ENCODE results near the gene BICRA.
"Not testable (repeated sequence)": the region's sequence is repeated elsewhere in the genome, so short reads cannot be mapped to it uniquely, and the experiment has no call there.

The BICRA gene

GRCh38 chr19:47631681-47632446, 22.9 kb downstream of the BICRA start:
- DNase-seq: no peak

- no peak for DNase-seq
Observed at GRCh38 chr19:47633517-47633916, 24.6 kb downstream of the BICRA start.

GRCh38 chr19:47633996-47634395, 25.1 kb downstream of the BICRA start:
- DNase-seq: no peak

GRCh38 chr19:47635152-47635754, 26.3 kb downstream of the BICRA start:
- DNase-seq: not testable (repeated sequence)

GRCh38 chr19:47637550-47637949, 28.6 kb downstream of the BICRA start:
- DNase-seq: no peak

- no peak for DNase-seq
Observed at GRCh38 chr19:47641891-47642485, 33.1 kb downstream of the BICRA start.

GRCh38 chr19:47643281-47643680, 34.3 kb downstream of the BICRA start:
- DNase-seq: no peak

GRCh38 chr19:47644199-47644598, 35.3 kb downstream of the BICRA start:
- no peak for DNase-seq

GRCh38 chr19:47644743-47645482, 36.0 kb downstream of the BICRA start:
- no peak for DNase-seq

GRCh38 chr19:47646924-47647323, 38.0 kb downstream of the BICRA start:
- DNase-seq: no peak

- DNase-seq: no peak
Observed at GRCh38 chr19:47649588-47649987, 40.7 kb downstream of the BICRA start.

- DNase-seq: no peak
Observed at GRCh38 chr19:47650700-47651099, 41.8 kb downstream of the BICRA start.

GRCh38 chr19:47651132-47651531, 42.2 kb downstream of the BICRA start:
- DNase-seq: no peak

- no peak for DNase-seq
Observed at GRCh38 chr19:47651691-47652090, 42.8 kb downstream of the BICRA start.

GRCh38 chr19:47652285-47652684, 43.4 kb downstream of the BICRA start:
- DNase-seq: no peak

GRCh38 chr19:47653856-47654255, 44.9 kb downstream of the BICRA start:
- DNase-seq: no peak

- no peak for DNase-seq
Observed at GRCh38 chr19:47657719-47658118, 48.8 kb downstream of the BICRA start.

- no peak for DNase-seq
Observed at GRCh38 chr19:47658431-47659348, 49.8 kb downstream of the BICRA start.

- DNase-seq: no peak
Observed at GRCh38 chr19:47660435-47660832, 51.5 kb downstream of the BICRA start.

GRCh38 chr19:47661161-47661560, 52.2 kb downstream of the BICRA start:
- no peak for DNase-seq

GRCh38 chr19:47661611-47662010, 52.7 kb downstream of the BICRA start:
- no peak for DNase-seq

- no peak for DNase-seq
Observed at GRCh38 chr19:47663435-47663910, 54.5 kb downstream of the BICRA start.
